ENCODE data around the gene NLGN4X.

The NLGN4X gene

GRCh38 chrX:6074532-6074931 lies 154.1 kb downstream of the NLGN4X start:
- H3K79me2 ChIP-seq (ENCODE audit: insufficient read depth, low read length) = no peaks in the 10 kb centered on the region
- TF ChIP-seq EZH2 (IDR thresholded peaks at IDR 0.05; ENCODE audit: borderline replicate concordance, low read length) (no peak), CTCF (IDR thresholded peaks at IDR 0.05; ENCODE audit: low read length) (no peak)
- H3K36me3 ChIP-seq (ENCODE audit: insufficient read depth, low read length) = no peaks in the 10 kb centered on the region
- no peak overlapping the region for H3K9ac ChIP-seq (ENCODE audit: low read length)
- no peak overlapping the region for H3K4me3 ChIP-seq (ENCODE audit: low read depth, low read length, poor library complexity, severe bottlenecking)
- H3F3A ChIP-seq (ENCODE audit: insufficient read depth, low read length) = no peaks in the 10 kb centered on the region
- H3K9me2 ChIP-seq (ENCODE audit: low read depth, low read length) = no peaks in the 10 kb centered on the region
- H2AFZ ChIP-seq (ENCODE audit: low read length) = no peak overlapping the region
- H4K20me1 ChIP-seq (ENCODE audit: insufficient read depth, low read length) = no peaks in the 10 kb centered on the region
- no peaks in the 10 kb centered on the region for H3K9me3 ChIP-seq (ENCODE audit: low read length)
- no peak overlapping the region for H3K4me2 ChIP-seq (ENCODE audit: low read length)
- H3K4me1 ChIP-seq (ENCODE audit: insufficient read depth, low read length, severe bottlenecking) = no peaks in the 10 kb centered on the region
- H3K27me3 ChIP-seq (ENCODE audit: insufficient read depth, low read length) = no peaks in the 10 kb centered on the region
- H3K27ac ChIP-seq (ENCODE audit: low read depth, low read length, poor library complexity, severe bottlenecking) = no peak overlapping the region

GRCh38 chrX:6071731-6072130 lies 156.9 kb downstream of the NLGN4X start:
- Histone ChIP-seq H3K9ac (ENCODE audit: low read length) (no peak overlapping the region), H2AFZ (ENCODE audit: low read length) (no peak overlapping the region), H3K4me1 (ENCODE audit: insufficient read depth, low read length, severe bottlenecking) (no peaks in the 10 kb centered on the region), H3K27ac (ENCODE audit: low read depth, low read length, poor library complexity, severe bottlenecking) (no peak overlapping the region), H3F3A (ENCODE audit: insufficient read depth, low read length) (no peaks in the 10 kb centered on the region), H3K4me3 (ENCODE audit: low read depth, low read length, poor library complexity, severe bottlenecking) (no peak overlapping the region), H3K27me3 (ENCODE audit: insufficient read depth, low read length) (no peaks in the 10 kb centered on the region), H4K20me1 (ENCODE audit: insufficient read depth, low read length) (no peaks in the 10 kb centered on the region), H3K4me2 (ENCODE audit: low read length) (no peak overlapping the region), H3K9me3 (ENCODE audit: low read length) (no peaks in the 10 kb centered on the region), H3K79me2 (ENCODE audit: insufficient read depth, low read length) (no peaks in the 10 kb centered on the region), H3K36me3 (ENCODE audit: insufficient read depth, low read length) (no peaks in the 10 kb centered on the region), H3K9me2 (ENCODE audit: low read depth, low read length) (no peaks in the 10 kb centered on the region)
- TF ChIP-seq EZH2 (IDR thresholded peaks at IDR 0.05; ENCODE audit: borderline replicate concordance, low read length) (no peak), CTCF (IDR thresholded peaks at IDR 0.05; ENCODE audit: low read length) (no peak)

- no peaks in the 10 kb centered on the region for H3K36me3 ChIP-seq (ENCODE audit: insufficient read depth, low read length)
- TF ChIP-seq CTCF (IDR thresholded peaks at IDR 0.05; ENCODE audit: low read length) = no peak
- no peak overlapping the region for H3K27ac ChIP-seq (ENCODE audit: low read depth, low read length, poor library complexity, severe bottlenecking)
- H3K4me2 ChIP-seq (ENCODE audit: low read length) = no peak overlapping the region
- no peaks in the 10 kb centered on the region for H3K4me1 ChIP-seq (ENCODE audit: insufficient read depth, low read length, severe bottlenecking)
- H3K9ac ChIP-seq (ENCODE audit: low read length) = no peak overlapping the region
- no peak overlapping the region for H2AFZ ChIP-seq (ENCODE audit: low read length)
- no peaks in the 10 kb centered on the region for H4K20me1 ChIP-seq (ENCODE audit: insufficient read depth, low read length)
- no peaks in the 10 kb centered on the region for H3F3A ChIP-seq (ENCODE audit: insufficient read depth, low read length)
- no peak overlapping the region for H3K4me3 ChIP-seq (ENCODE audit: low read depth, low read length, poor library complexity, severe bottlenecking)
- H3K27me3 ChIP-seq (ENCODE audit: insufficient read depth, low read length) = no peaks in the 10 kb centered on the region
- H3K9me2 ChIP-seq (ENCODE audit: low read depth, low read length) = no peaks in the 10 kb centered on the region
- H3K9me3 ChIP-seq (ENCODE audit: low read length) = no peaks in the 10 kb centered on the region
- no peaks in the 10 kb centered on the region for H3K79me2 ChIP-seq (ENCODE audit: insufficient read depth, low read length)
Measured at GRCh38 chrX:6067600-6067999, 161.1 kb downstream of the NLGN4X start.

Measured in OCI-LY1 (cell line).